G401 (cell line): ENCODE data around the gene TMX1. TPM values are rescaled to one million over a fixed set of nuclear protein-coding genes. Genes with fewer than 3 reads are reported as not detected.
"Not testable (repeated sequence)": the region's sequence is repeated elsewhere in the genome, so short reads cannot be mapped to it uniquely, and the experiment has no call there.

ENCODE experiments used
- DNase-seq: peaks from one replicate; pipeline ENCODE4 v3.0.0-alpha.2; 2015; ENCODE audit warnings: low spot score
- in situ Hi-C: cut with HindIII; loops from 2 replicates; pipeline ENCODE4 v1.10.0; 2016; ENCODE audit warnings: low sequenced_read_pairs, mixed read lengths
- total RNA-seq: library from RNA; depleted of rRNA; stranded (reverse); fragments of >200 nt; shearing (Covaris generic); gene quantifications from 2 replicates; pipeline ENCODE4 v1.2.3, GENCODE V29; 2014; rRNA removed

The TMX1 gene, protein sequence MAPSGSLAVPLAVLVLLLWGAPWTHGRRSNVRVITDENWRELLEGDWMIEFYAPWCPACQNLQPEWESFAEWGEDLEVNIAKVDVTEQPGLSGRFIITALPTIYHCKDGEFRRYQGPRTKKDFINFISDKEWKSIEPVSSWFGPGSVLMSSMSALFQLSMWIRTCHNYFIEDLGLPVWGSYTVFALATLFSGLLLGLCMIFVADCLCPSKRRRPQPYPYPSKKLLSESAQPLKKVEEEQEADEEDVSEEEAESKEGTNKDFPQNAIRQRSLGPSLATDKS
- total RNA-seq, result 33.8 and 57.2 TPM in 2 replicates

DNA sequence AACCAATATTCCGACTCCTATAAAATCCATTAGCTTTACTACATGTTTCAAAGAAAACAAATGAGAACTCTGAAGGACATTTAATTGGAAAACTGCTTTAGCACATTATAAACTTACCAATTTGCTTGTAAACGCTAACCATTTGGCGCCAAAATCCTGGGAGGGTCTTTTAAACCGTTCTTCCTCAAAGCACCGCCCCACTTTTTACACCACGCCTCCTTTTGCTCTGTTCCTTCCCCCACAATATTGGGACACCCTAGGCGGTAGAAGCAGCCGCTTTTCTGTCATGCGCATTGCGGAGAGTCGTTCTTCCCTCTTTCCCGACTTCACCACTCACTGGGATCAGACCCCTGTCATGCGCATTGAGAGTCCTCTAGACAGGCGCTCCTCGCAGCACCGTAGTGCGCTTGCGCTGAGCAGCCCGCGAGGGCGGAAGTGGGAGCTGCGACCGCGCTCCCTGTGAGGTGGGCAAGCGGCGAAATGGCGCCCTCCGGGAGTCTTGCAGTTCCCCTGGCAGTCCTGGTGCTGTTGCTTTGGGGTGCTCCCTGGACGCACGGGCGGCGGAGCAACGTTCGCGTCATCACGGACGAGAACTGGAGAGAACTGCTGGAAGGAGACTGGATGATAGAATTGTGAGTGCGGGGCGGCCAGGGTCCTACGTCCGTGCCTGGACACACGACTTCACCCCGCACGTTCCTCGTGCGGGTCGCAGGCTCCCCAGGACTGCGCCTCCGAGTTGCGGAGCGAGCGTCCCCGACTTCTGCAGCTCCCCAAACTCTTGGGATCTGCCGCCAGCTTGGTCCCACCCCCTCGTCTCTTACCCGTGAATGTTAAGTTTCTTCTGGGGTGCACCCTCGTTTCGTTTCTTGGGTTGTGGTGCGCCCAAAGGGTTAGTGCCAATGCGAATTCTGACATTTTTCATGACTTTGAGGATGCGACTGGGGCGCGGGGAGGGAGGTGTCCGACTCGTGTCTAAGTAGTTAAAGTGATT is at the start of gene TMX1:
TSS of gene TMX1 (plus strand) at position 435 of the 991 bp plus-strand sequence. CDS start at position 481, 46 bp downstream.
- in situ Hi-C loops, result no loop called here

DNA sequence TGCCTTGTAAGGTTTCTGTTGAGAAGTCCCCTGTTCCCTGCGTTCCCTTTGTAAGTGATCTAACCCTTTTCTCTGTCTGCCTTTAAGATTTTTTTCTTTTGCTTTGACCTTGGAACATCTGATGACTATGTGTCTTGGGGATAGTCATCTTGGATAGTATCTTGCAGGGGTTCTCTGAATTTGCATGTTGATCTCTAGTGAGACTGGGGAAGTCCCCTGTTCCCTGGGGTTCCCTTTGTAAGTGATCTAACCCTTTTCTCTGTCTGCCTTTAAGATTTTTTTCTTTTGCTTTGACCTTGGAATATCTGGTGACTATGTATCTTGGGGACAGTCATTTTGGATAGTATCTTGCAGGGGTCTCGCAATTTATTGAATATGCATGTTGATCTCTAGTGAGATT is 38.2 kb upstream of the TMX1 start:
- in situ Hi-C loops, result no loop called here
- DNase-seq, result no peak

More for the DNA sequence above, at the start of gene TMX1:
- DNase-seq, result peak; percentile 99

GRCh38 chr14:51202914-51203665 is 37.0 kb upstream of the TMX1 start:
- in situ Hi-C loops, result no loop called here

DNA sequence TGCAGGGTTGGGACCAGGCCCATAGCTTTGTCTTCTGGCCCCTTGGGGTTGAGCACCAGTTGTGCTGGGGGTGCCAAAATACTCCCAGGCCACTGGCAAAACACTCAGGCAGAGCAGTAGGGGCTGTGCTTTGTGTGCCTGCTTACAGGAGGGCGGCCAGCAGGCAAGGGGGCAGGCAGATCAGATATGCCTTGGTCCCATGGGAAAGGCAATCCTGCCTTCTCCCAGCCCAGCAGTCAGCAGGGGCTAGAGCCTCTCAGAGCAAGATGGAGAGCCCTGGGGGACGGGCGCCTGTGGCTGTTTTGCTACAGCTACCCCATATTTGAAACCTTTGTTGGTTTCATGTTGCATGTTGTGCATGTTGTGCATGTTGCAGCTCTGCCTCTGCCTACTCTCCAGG is 36.2 kb upstream of the TMX1 start:
- in situ Hi-C loops, result no loop called here
- DNase-seq, result no peak

More at GRCh38 chr14:51202914-51203665, 37.0 kb upstream of the TMX1 start:
- no peak for DNase-seq

GRCh38 chr14:51205486-51205885 is 34.6 kb upstream of the TMX1 start:
- DNase-seq, result no peak
- in situ Hi-C loops, result no loop called here

DNA sequence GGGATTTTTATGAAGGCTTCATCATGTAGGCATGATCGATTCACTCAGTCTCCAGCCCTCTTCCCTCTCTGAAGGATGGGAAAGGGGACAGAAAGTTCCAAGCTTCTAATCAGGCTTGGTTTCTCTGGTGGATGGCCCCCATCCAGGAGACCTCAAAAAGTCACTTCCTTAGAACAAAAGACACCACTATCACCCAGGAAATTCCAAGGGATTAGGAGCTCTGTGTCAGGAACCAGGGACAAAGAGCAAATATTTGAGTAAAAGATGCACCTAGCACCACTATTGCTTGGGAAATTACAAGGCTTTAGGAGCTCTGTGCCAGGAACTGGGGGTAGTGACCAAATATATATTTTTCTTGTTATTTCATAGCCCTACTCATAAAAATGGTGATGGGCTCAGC is 33.6 kb upstream of the TMX1 start:
- in situ Hi-C loops, result no loop called here
- no peak for DNase-seq

DNA sequence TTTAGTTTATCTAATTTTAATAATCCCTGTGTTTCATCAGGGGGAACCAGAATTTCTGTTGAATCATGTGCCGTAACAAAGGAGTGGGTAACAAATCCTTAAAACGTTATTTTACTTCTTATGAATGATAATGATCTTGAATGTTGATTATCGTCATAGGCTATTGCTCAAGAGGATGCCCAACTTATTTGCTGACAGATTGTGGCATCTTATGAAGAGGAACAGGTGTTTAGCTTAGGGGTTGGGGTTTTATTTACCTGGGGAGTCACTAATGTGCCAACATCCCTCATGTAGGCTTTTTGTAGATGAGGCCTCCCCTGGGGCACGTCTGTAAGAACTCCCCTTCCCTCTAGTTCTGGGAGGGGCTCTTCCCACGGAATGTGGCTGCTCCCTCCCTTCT is 32.4 kb upstream of the TMX1 start:
- DNase-seq, result no peak
- in situ Hi-C loops, result no loop called here

DNA sequence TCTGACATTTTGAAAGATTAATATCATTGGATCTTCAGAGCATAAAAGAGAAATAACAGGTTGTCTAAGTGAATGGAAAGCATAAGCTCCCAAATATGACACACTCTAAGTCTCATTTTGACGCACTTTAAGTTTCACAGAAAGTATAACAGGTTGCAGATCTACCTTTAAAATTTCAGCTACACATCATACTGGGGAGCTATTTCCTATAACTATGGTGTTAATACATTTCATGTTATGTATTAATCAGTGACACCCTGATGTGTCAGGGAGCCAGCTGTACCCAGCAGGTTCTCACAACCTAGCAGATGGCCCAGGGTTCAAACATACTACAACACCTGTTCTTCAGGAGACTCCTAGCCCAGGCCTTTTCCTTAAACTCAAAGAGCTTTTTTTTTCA is 31.1 kb upstream of the TMX1 start:
- in situ Hi-C loops, result no loop called here
- DNase-seq, result no peak

DNA sequence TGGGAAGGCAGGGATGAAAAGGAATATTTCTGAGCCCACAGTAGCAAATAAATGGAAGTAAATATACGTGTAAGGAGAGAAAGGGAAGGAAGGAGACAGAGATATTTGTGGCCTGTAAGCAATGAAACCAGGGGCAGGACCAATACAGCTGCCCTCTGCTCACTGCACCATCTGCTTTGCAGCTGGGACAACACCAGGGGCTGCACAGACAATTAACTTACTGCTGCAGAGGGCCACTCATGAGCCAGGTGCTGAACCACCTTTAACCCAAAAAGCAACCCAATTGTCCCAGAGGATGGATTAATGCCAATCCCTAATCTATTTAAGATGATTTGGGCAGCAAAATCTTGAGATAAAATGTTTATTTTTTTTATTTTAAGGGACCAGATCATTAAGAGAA is 30.6 kb upstream of the TMX1 start:
- no peak for DNase-seq
- in situ Hi-C loops, result no loop called here

GRCh38 chr14:51210594-51210993 is 29.5 kb upstream of the TMX1 start:
- in situ Hi-C loops, result no loop called here
- DNase-seq, result no peak

GRCh38 chr14:51211149-51211548 is 28.9 kb upstream of the TMX1 start:
- in situ Hi-C loops, result no loop called here
- DNase-seq, result no peak

- no peak for DNase-seq
- in situ Hi-C loops, result no loop called here
These were observed 23.4 kb upstream of the TMX1 start for GRCh38 chr14:51216602-51217001.

DNA sequence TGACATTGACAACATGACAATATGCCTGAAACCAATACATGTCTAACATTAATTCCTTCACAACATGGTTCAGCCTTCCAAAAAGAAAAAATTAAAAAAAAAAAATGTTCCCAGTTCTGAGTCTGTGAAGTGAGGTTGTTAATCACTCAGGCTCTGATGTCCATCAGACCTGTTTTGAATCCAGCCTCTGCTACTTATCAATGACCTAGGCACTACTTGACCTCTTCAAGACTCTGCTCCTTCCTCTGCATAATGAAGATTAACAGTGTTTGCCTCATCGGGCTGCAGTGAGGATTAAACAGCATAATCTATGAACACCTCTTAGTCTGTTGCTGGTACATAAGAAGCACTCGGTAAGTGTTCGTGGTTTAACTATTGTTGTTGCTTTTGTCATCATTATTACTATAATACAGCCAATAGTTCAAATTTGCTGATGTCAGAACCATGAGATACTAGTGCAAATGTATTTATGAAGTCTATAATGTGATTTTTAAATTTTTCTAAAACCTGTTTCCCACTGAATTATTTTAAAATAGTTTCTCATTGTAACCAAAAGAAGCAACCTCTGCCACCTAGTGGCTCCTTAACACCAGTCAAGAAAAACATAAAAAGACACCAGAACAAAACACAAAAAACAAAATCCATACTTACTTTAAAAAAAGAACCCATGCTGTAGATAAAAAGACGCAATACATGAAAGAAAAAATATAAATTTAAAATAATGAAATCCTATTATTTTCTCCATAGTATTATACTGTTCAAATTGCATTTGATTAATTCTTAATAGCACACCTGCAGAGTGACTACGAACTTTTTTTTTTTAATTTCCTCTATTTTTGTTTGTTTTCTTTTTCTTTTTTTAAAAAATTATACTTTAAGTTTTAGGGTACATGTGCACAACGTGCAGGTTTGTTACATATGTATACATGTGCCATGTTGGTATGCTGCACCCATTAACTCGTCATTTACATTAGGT is 20.3 kb upstream of the TMX1 start:
- in situ Hi-C loops, result no loop called here
- peak; percentile 66 for DNase-seq

DNA sequence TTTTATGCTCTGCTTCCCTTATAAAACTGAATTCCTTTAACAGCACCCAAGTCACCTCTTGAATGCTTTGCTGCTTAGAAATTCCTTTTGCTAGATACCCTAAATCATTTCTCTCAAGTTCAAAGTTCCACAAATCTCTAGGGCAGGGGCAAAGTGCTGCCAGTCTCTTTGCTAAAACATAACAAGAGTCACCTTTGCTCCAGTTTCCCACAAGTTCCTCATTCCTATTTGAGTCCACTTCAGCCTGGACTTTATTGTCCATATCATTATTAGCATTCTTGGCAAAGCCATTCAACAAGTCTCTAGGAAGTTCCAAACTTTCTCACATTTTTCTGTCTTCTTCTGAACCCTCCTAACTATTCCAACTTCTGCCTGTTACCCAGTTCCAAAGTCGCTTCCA is 16.6 kb upstream of the TMX1 start:
- DNase-seq, in situ Hi-C loops: not testable (repeated sequence)

- DNase-seq, result no peak
- in situ Hi-C loops, result no loop called here
These were observed 15.5 kb upstream of the TMX1 start for GRCh38 chr14:51224551-51224950.

GRCh38 chr14:51225751-51226150 is 14.3 kb upstream of the TMX1 start:
- DNase-seq, result no peak
- in situ Hi-C loops, result no loop called here

- DNase-seq, result no peak
- in situ Hi-C loops, result no loop called here
These were observed 11.7 kb upstream of the TMX1 start for GRCh38 chr14:51228391-51228790.

- no peak for DNase-seq
- in situ Hi-C loops, result no loop called here
These were observed 11.2 kb upstream of the TMX1 start for GRCh38 chr14:51228890-51229289.
